GM23248 (cell line): ENCODE data around the gene SPATC1L. TPM values are rescaled to one million over a fixed set of nuclear protein-coding genes. Genes with fewer than 3 reads are reported as not detected.

ENCODE experiments used
- DNase-seq: peaks from one replicate; pipeline ENCODE4 v3.0.0-alpha.2; 2015
- H2AFZ ChIP-seq: fragments of 200-600 bp; sonication (generic); 2 replicates; pipeline ENCODE4 v1.6.1; 2016; ENCODE audit warnings: antibody characterized with exemption
- H3F3A ChIP-seq: fragments of 200-600 bp; sonication (generic); 2 replicates; pipeline ENCODE4 v1.6.1; 2016; ENCODE audit warnings: mild to moderate bottlenecking, antibody characterized with exemption, mixed run types; ENCODE audit not compliant: insufficient read depth
- H3K27ac ChIP-seq: fragments of 200-600 bp; sonication (generic); 2 replicates; pipeline ENCODE4 v1.5.1; 2016; ENCODE audit warnings: mild to moderate bottlenecking
- H3K27me3 ChIP-seq: fragments of 200-600 bp; sonication (generic); replicated peaks from 2 replicates; pipeline ENCODE4 v1.6.1; 2016; ENCODE audit warnings: mild to moderate bottlenecking; ENCODE audit not compliant: insufficient read depth
- H3K36me3 ChIP-seq: fragments of 200-600 bp; sonication (generic); 2 replicates; pipeline ENCODE4 v1.6.1; 2016; ENCODE audit warnings: low read depth, mild to moderate bottlenecking
- H3K4me1 ChIP-seq: fragments of 200-600 bp; sonication (generic); 2 replicates; pipeline ENCODE4 v1.6.1; 2016; ENCODE audit warnings: mild to moderate bottlenecking; ENCODE audit not compliant: insufficient read depth
- H3K4me2 ChIP-seq: fragments of 200-600 bp; sonication (generic); one replicate; pipeline ENCODE4 v1.6.1; 2016; ENCODE audit warnings: mild to moderate bottlenecking; ENCODE audit not compliant: unreplicated experiment
- H3K4me3 ChIP-seq: fragments of 200-600 bp; sonication (generic); 2 replicates; pipeline ENCODE4 v1.5.1; 2016; ENCODE audit warnings: mild to moderate bottlenecking
- H3K79me2 ChIP-seq: fragments of 200-600 bp; sonication (generic); 2 replicates; pipeline ENCODE4 v1.6.1; 2016; ENCODE audit warnings: mild to moderate bottlenecking; ENCODE audit not compliant: insufficient read depth
- H3K9ac ChIP-seq: fragments of 200-600 bp; sonication (generic); 2 replicates; pipeline ENCODE4 v1.6.1; 2016; ENCODE audit warnings: mild to moderate bottlenecking
- H3K9me2 ChIP-seq: fragments of 200-600 bp; sonication (generic); 2 replicates; pipeline ENCODE4 v1.6.1; 2016; ENCODE audit warnings: mixed run types, mild to moderate bottlenecking, moderate library complexity; ENCODE audit not compliant: insufficient read depth
- H3K9me3 ChIP-seq: fragments of 200-600 bp; sonication (generic); one replicate; pipeline ENCODE4 v1.6.1; 2017; ENCODE audit warnings: low read depth
- H4K20me1 ChIP-seq: fragments of 200-600 bp; sonication (generic); 2 replicates; pipeline ENCODE4 v1.6.0; 2016; ENCODE audit not compliant: insufficient read depth
- EZH2 ChIP-seq: fragments of 200-600 bp; sonication (generic); IDR thresholded peaks from 2 replicates; pipeline ENCODE4 v1.6.1; 2018; ENCODE audit warnings: antibody characterized with exemption, mild to moderate bottlenecking; ENCODE audit not compliant: insufficient read depth, poor library complexity, severe bottlenecking
- EZH2phosphoT487 ChIP-seq: fragments of 200-600 bp; sonication (generic); IDR thresholded peaks from 2 replicates; pipeline ENCODE4 v1.6.1; 2018; ENCODE audit warnings: antibody characterized with exemption, moderate library complexity, mild to moderate bottlenecking, low read depth; ENCODE audit not compliant: insufficient read depth
- WGBS, 2 experiments: methylation state at CpG; one replicate each; pipeline ENCODE4 v1.1.6; 2015 to 2017; ENCODE audit warnings: low lambda C conversion rate in 2 of 2, low coverage in 1 of 2; ENCODE audit errors: missing lambda C conversion rate in 2 of 2; 5-methylcytosine and 5-hydroxymethylcytosine counted together
- in situ Hi-C: fragments of 300-500 bp; cut with MboI; formaldehyde crosslinking; loops from 2 replicates; pipeline ENCODE4 v1.15.0; 2020
- polyA plus RNA-seq: library from polyadenylated mRNA; unstranded; fragments of >200 nt; fragmentation: Nextera tagmentation; extraction: Ambion mirVana; gene quantifications from 2 replicates; pipeline ENCODE4 v1.2.1, GENCODE V29; 2016
- total RNA-seq: library from RNA; depleted of rRNA; stranded (reverse); fragments of >200 nt; shearing (Covaris generic); gene quantifications from 2 replicates; pipeline ENCODE4 v1.2.3, GENCODE V29; 2014

The SPATC1L gene
- total and polyA plus RNA-seq, 2 experiments from 2014 or later, result 5.2 to 15.7 TPM

DNA sequence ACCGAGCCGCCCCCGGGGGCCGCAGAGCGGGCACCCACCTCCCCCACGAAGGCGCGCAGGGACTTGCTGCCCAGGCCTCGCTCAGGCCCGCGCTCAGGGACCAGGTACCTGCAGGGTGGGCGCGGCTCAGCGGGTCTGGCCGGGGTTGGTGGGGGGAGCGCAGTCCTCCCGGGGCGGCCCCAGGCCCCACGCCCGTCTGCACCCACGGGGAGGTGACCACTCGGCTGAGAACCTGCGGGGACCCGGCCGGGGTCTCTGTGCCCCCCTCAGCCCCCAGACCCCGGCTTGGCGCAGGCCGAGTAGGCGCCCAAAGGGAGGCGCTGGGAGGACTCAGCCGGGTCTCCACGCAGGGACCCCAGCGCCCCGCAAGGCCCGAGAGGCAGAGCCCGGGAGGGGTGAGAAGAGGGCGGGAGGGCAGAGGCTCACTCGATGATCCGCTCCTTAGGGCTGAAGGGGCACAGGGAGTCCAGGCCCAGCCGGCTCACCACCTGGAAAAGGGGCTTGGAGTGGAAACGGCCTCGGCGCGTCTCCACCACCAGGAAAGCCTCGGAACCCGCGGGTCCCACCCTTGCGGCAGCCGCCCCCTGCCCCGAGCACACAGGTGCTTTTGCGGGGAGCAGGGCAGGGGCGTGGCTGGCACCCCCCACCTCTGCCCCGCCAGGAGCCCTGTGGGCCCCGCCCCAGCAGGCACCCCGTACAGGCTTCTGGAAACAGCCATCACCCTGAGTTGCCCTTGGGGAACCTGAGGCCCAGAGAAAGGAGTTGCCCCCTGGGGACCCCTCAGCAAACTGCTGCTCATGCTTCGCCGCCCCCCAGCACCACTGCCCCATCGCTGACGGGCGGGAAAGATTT lies 38.2 kb downstream of the SPATC1L start:
- no peaks in the 10 kb centered on the region for H3K27me3 ChIP-seq
- in situ Hi-C loops, result no loop called here
- H3K9ac ChIP-seq, result no peak overlapping the region
- no peak for DNase-seq
- no peak overlapping the region for H3K4me2 ChIP-seq
- no peaks in the 10 kb centered on the region for H3K79me2 ChIP-seq
- peaks cover 6% of the 10 kb centered on the region; the same call in 1 of the 2 replicates for H3F3A ChIP-seq
- TF ChIP-seq EZH2, result no peak
- TF ChIP-seq EZH2phosphoT487, result no peak
- no peak overlapping the region for H2AFZ ChIP-seq
- H3K4me3 ChIP-seq, result no peak overlapping the region
- H3K36me3 ChIP-seq, result no peaks in the 10 kb centered on the region
- no peaks in the 10 kb centered on the region for H4K20me1 ChIP-seq
- 0 out of 2 replicates have a peak, but pooled peaks cover 4% of the 10 kb centered on the region for H3K4me1 ChIP-seq
- WGBS, 2 experiments, result 90 to 91% methylated on average over 24 to 60 of the region's 60 CpGs
- H3K9me2 ChIP-seq, result no peaks in the 10 kb centered on the region
- no peak overlapping the region for H3K27ac ChIP-seq
- H3K9me3 ChIP-seq, result no peaks in the 10 kb centered on the region

DNA sequence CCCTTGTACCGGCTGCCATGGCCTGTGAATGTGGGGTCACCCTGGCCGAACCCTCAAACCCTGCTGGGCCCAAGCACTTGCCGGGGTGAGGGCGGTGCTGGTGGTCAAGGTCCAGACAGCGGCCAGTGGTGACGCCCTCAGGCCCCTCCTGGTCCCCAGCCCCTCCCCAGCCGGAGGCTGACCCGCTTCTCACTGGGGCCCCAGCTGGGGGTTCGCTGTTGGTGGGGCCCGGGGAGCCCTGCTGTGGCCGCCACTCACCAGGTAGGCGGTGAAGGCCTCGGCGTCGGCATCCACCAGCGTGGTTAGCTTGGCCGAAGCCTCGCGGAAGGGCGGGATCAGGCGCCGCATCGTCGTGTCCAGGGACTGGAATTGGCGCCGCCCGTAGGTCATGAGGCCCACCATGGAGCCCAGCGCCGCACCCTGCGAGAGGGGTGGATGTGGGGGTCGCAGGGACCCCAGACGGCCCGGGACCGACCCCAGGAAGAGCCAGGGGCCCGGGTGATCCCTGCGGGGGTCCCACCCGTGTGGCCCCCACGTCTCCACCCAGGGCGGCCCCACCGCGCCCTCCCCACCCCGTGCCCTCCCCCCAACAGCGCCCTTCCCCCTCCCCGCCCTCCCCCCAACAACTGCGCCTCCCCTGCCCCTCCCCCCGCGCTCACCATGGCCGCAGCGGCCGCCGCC lies 39.0 kb downstream of the SPATC1L start:
- no peak for TF ChIP-seq EZH2phosphoT487
- no peak for TF ChIP-seq EZH2
- 93 to 96% methylated on average over 19 to 48 of the region's 51 CpGs for WGBS, 2 experiments
- in situ Hi-C loops, result no loop called here

DNA sequence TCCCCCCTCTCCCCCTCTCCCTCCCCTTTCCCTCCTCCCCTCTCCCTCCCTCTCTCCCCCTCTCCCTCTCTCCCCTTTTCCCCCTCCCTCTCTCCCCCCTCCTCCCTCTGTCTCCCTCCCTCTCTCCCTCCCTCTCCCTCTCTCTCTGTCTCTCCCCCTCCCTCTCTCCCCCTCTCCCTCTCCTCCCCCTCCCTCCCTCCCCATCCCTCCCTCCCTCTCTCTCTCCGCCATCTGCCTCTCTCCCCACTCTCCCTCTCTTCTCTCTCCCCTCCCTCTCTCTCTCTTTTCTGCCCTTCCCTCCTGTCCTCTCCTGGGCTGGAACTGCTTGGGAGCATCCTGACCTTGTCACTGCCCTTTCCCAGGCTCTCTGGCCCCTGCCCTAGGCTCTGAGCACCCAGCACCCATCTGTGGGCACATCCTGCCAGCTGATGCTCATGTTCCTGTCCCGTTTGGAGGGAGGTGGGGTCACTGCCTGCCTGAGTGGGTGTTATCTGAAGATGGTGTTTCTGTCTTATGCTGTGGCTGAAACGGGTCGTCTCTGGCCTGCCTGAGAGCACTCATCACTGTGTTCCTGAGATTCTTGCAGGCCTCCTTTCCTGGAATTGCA lies 39.7 kb downstream of the SPATC1L start:
- Histone ChIP-seq H4K20me1 (no peaks in the 10 kb centered on the region), H3K9me3 (no peaks in the 10 kb centered on the region), H3K9me2 (no peaks in the 10 kb centered on the region), H3K27me3 (no peaks in the 10 kb centered on the region), H2AFZ (no peak overlapping the region), H3K79me2 (no peaks in the 10 kb centered on the region), H3K4me1 (0 out of 2 replicates have a peak, but pooled peaks cover 4% of the 10 kb centered on the region), H3K36me3 (no peaks in the 10 kb centered on the region), H3F3A (peaks cover 6% of the 10 kb centered on the region; the same call in 1 of the 2 replicates), H3K4me3 (no peak overlapping the region), H3K4me2 (no peak overlapping the region), H3K9ac (no peak overlapping the region), H3K27ac (no peak overlapping the region)
- in situ Hi-C loops, result no loop called here
- DNase-seq, result no peak
- no peak for TF ChIP-seq EZH2phosphoT487
- no peak for TF ChIP-seq EZH2
- WGBS, 2 experiments, result 15 to 31% methylated on average over 4 of the region's 4 CpGs

More for the DNA sequence above, 39.0 kb downstream of the SPATC1L start:
- H3K9ac ChIP-seq, result no peak overlapping the region
- no peaks in the 10 kb centered on the region for H4K20me1 ChIP-seq
- no peak overlapping the region for H3K27ac ChIP-seq
- H3K27me3 ChIP-seq, result no peaks in the 10 kb centered on the region
- no peaks in the 10 kb centered on the region for H3K9me2 ChIP-seq
- H3K79me2 ChIP-seq, result no peaks in the 10 kb centered on the region
- no peak for DNase-seq
- no peaks in the 10 kb centered on the region for H3K36me3 ChIP-seq
- no peaks in the 10 kb centered on the region for H3K9me3 ChIP-seq
- H3K4me1 ChIP-seq, result 0 out of 2 replicates have a peak, but pooled peaks cover 4% of the 10 kb centered on the region
- H3F3A ChIP-seq, result peaks cover 6% of the 10 kb centered on the region; the same call in 1 of the 2 replicates
- H3K4me2 ChIP-seq, result no peak overlapping the region
- no peak overlapping the region for H3K4me3 ChIP-seq
- no peak overlapping the region for H2AFZ ChIP-seq
